AG04449 (cell line): ENCODE measurements around the gene OSTN.
"Not testable (repeated sequence)": the region's sequence is repeated elsewhere in the genome, so short reads cannot be mapped to it uniquely, and the experiment has no call there.

Experiments used
- CTCF ChIA-PET: fragments of 350-600 bp; formaldehyde crosslinking; extraction: SDS; loops from one replicate; lab custom pipeline; 2021; ENCODE audit warnings: antibody characterized with exemption; lab: Yijun Ruan, JAX
- POLR2A ChIA-PET: fragments of 400-600, 350-600 bp; formaldehyde crosslinking; extraction: SDS; loops from one replicate; lab custom pipeline; 2020; ENCODE audit warnings: antibody characterized with exemption, inconsistent platforms; lab: Yijun Ruan, JAX
- DNase-seq: peaks from one replicate; pipeline ENCODE4 v3.0.0-alpha.2; 2010; ENCODE audit warnings: low read depth, low spot score
- H3K4me3 ChIP-seq: 2 replicates; pipeline ENCODE4 v1.5.1; 2011; ENCODE audit warnings: low read depth, mild to moderate bottlenecking, control low read depth, low read length
- CTCF ChIP-seq: IDR thresholded peaks from one replicate; pipeline ENCODE4 v1.5.1; 2011; ENCODE audit warnings: mild to moderate bottlenecking, moderate library complexity, low read length, control low read depth, inconsistent platforms; ENCODE audit not compliant: insufficient read depth; ENCODE audit errors: missing control alignments

Gene OSTN

GRCh38 chr3:191237047-191237882 lies 38.2 kb downstream of the OSTN start:
- POLR2A ChIA-PET, result no interaction called here
- CTCF ChIA-PET, result interaction anchor here (1.4 to 1.5 kb wide), 2 partner anchors 426 to 1207 kb away, joined by 3 to 4 read pairs; no protein-coding TSS in a partner anchor

GRCh38 chr3:191238321-191238817 lies 39.3 kb downstream of the OSTN start:
- DNase-seq, result no peak
- POLR2A ChIA-PET, result no interaction called here
- CTCF ChIA-PET, result interaction anchor here (1.4 to 1.5 kb wide), 2 partner anchors 427 to 1206 kb away, joined by 3 to 4 read pairs; no protein-coding TSS in a partner anchor
- no peak overlapping the region for H3K4me3 ChIP-seq
- no peak for TF ChIP-seq CTCF

More at GRCh38 chr3:191237047-191237882, 38.2 kb downstream of the OSTN start:
- no peak for TF ChIP-seq CTCF
- H3K4me3 ChIP-seq, result no peak overlapping the region
- DNase-seq, result no peak

- ChIA-PET POLR2A (no interaction called here), CTCF (no interaction called here)
- H3K4me3 ChIP-seq, result no peak overlapping the region
- DNase-seq, result no peak
- TF ChIP-seq CTCF, result no peak
Measured at GRCh38 chr3:191239407-191240031, 40.5 kb downstream of the OSTN start.

- no peak for DNase-seq
- no peak overlapping the region for H3K4me3 ChIP-seq
- no peak for TF ChIP-seq CTCF
- ChIA-PET POLR2A (no interaction called here), CTCF (interaction anchor here (1.6 kb wide), 1 partner anchor 1204 kb away, joined by 3 read pairs; no protein-coding TSS in a partner anchor)
Measured at GRCh38 chr3:191240486-191240885, 41.4 kb downstream of the OSTN start.

- CTCF ChIA-PET, result interaction anchor here (0.6 to 3.1 kb wide), 10 partner anchors 9 to 1201 kb away, joined by 3 to 15 read pairs (median 4); no protein-coding TSS in a partner anchor
- POLR2A ChIA-PET, result no interaction called here
- peak; percentile 27 for TF ChIP-seq CTCF
- H3K4me3 ChIP-seq, result no peak overlapping the region
- no peak for DNase-seq
Measured at GRCh38 chr3:191244242-191244867, 45.3 kb downstream of the OSTN start.

GRCh38 chr3:191246034-191246433 lies 47.0 kb downstream of the OSTN start:
- H3K4me3 ChIP-seq, POLR2A ChIA-PET, DNase-seq: not testable (repeated sequence)
- CTCF ChIA-PET, result interaction anchor here (2.2 to 3.1 kb wide), 2 partner anchors 146 to 1199 kb away, joined by 9 to 15 read pairs; no protein-coding TSS in a partner anchor
